HG02759 (cell line): ENCODE measurements around the gene SLC25A41.
"Not testable (repeated sequence)": the region's sequence is repeated elsewhere in the genome, so short reads cannot be mapped to it uniquely, and the experiment has no call there.

Experiments used
- ATAC-seq: cut with Tn5 transposase; IDR thresholded peaks from one replicate; pipeline ENCODE4 v1.9.1; 2021; ENCODE audit warnings: mild to moderate bottlenecking, moderate library complexity; ENCODE audit not compliant: unreplicated experiment

The SLC25A41 gene

DNA sequence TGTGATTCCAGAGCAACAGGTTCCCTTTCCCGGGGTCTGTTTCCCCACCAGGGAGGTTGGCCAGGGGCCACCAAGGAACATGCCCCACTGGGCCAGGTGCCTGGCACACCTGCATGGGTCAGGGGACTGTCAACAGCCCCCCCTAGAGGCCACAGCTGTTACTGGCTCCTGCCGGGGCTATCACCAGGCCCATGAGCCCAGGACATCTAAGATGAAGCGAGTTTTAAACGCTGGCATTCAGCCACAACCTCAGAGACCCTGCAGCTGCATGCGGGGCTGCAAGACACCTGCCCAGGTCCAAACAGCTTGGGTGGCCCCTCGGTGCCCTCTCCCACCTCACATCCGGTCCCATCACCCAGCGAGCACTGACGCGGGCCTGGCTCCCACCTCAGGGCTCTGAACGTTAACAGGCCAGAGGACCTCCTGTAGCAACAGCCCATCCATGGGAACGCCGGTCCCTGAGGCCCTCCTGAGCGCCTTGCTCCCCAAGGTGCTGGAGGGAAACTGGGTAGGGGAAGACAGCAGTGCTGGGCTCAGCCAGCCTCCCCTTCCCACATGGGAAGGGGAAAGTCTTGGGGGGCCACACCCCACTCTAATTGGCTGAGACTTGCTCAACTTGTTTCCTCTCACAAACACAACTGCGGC, 21.0 kb downstream of the SLC25A41 start:
- ATAC-seq, result no peak

DNA sequence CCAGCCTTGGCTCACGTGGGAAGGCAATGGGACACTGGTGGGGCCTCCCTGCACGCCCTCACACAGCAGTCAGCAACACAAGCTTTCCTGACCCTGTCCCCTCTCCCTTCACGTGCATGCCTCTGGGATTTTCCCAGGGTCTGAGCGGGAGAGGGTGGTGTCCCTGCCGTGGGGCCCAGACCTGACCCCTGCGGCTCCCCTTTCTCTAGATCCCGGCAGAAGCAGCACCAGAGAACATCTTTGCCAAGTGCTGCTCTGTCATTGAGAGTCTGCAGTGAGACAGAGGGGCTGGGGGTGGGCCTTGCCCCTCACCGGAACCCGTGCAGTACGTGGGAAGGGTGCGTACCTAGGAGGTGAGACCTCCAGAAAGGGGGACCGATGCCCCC, 21.5 kb downstream of the SLC25A41 start:
- ATAC-seq, result no peak

DNA sequence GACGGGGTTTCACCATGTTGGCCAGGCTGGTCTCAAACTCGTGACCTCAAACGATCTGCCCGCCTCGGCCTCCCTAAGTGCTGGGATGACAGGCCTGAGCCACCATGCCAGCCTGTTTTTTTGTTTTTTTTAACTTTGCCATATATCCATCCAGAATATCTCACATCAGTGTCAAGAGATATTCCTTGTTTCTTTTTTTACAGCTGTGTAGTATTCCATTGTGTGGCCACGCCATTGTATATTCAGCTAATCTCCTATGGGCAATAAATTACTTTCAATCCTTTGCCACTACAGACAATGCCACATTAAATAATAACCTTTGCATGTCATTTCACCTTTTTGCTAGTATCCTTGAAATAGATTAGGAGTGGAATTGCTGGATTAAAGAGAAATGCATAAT, 24.2 kb downstream of the SLC25A41 start:
- no peak for ATAC-seq

DNA sequence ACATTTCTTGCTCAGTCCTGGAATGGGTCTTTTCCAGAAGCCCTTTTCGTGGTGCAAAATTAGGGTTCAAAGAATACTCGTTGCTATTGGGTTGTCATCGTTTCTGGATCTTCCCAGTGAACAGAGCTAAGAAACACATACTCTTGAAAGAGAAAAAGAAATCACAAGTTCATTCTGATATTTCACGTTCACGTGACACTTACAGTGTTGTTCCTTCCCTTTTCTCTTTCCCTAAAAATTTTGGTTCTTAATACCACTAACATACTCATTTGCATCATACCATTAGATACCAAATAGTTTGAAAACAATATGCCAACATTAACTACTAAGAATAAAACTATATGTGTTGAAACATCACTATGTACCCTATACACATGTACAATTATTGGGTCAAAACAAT, 27.2 kb downstream of the SLC25A41 start:
- no peak for ATAC-seq

DNA sequence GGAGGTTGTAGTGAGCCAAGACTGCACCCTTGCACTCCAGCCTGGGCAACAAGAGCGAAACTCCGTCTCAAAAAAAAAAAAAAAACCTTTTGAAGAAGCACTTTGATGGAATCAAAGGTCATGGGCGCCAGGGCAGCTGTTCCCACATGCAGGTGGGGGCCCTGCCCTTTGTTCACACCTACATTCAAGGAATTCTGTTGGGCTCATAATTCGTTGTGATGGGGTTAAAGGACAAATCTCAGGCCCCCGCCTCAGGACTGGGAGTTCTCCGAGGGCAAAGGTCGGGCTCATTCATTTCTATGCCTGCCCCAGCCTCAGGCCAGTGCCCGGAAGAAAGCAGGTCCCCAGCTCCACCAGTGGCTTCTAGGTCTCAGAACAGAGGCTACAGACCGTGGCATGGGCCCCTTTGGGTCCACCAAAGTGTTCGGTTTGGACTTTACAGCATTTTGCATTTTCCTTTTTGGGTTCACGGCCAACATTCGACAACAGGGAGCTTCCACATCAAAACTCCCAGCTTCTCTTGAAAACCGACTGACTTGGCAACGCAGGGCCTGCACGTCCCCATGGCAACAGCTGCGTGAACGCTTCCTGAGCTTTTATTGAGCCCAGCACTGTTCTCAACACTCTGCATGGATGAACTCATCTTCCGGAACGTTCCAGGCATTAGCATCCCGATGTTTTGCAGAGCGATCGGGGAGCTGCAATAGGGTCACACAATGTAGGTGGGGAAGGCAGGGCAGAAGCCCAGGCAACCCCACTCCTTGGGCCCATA, 30.5 kb downstream of the SLC25A41 start:
- no peak for ATAC-seq

DNA sequence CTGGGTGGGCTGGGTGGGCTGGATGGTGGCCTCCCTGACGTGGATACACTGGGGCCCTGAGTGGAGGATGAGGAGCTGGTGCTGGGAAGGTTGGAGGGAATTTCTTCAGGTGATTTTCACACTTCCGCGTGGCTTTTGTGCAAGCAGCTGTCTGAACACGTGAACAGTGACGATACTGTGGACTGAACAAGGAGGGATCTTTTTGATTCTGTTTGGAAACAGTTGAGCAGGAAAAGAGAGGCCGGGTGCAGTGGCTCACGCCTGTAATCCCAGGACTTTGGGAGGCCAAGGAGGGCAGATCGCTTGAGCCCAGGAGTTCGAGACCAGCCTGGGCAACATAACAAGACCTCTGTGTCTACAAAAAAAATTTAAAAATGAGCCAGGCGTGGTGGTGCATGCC, 31.5 kb downstream of the SLC25A41 start:
- no peak for ATAC-seq

DNA sequence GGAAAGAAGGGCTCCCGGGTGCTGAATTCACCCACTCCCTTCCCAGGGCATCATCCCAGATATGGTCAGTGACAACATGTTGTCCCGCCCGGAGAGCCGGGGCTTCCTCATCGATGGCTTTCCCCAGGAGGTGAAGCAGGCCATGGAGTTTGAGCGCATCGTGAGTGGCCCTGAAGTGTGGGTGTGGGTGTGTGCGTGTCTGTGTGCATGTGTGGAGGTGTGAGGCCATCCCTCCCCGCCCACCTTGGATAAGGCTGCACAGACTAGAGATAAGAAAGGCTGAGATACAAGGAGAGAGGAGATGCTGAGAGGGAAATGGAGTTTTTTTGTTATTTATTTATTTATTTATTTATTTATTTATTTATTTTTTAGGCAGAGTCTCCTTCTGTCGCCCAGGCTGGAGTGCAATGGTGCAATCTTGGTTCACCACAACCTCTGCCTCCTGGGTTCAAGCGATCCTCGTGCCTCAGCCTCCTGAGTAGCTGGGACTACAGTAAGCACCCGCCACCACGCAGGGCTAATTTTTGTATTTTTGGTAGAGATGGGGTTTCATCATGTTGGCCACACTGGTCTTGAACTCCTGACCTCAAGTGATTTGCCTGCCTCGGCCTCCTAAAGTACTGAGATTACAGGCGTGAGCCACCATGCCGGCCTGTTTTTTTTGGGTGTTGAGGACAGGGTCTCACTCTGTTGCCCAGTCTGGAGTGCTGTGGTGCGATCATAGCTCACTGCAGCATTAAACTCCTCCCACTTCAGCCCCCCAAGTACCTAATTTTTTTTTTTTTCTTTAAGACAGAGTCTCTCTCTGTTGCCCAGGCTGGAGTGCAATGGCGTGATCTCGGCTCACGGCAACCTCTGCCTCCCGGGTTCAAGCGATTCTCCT, 33.3 kb downstream of the SLC25A41 start:
- not testable (repeated sequence) for ATAC-seq

DNA sequence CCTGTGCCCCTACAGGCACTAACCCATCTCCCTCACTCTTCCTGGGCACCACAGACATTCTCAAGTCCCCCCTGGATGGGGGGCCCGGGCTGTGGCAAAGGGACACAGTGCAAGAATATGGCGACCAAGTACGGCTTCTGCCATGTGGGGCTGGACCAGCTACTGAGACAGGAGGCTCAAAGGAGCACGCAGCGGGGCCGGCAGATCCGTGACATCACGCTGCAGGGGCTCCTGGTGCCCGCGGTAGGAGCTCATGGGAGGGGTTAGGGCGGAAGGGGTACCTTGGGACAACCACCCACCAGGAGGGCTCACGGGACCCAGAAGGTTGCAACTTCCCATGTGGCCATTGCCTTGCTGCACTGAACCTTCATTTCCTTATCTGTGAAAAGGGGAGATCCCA, 37.3 kb downstream of the SLC25A41 start:
- ATAC-seq, result no peak

DNA sequence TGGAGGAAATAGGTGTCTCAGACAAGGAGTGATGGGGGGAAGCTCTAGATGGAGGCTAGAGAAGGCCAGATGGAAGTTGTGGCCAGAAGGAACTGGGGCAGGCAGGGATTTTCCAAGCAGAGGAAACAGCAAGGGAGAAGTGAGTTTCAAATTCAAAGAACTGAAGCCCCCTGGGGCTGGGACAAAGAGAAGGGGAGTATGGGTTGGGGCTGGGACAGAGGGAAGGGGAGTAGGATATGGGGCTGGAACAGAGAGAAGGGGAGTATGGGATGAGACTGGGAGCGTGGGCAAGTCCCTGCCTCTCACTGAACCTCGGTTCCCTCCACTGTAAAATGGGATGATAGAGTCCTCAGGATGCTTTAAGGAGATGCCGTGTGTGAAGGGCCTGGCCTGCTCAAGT, 38.7 kb downstream of the SLC25A41 start:
- ATAC-seq, result no peak

DNA sequence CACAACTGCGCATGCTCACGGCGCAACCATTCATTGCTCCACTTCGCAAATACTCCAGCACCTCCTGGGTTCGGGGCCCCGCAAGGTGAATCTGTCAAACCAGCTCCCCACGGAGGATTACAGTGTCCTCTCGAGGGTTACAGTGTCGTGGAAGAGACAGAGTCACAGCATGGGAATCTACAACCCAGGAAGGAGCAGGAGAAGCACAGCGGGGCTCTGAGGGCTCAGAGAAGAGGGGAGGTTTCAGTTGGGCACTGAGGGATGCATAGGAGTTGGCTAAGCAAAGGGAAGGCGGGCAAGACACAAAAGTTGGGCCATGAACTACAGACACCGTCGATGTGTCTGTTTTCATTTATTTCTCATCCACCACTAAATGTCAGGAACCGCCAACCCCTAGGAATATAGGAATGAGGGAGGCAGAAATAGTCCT, 39.6 kb downstream of the SLC25A41 start:
- ATAC-seq, result no peak

DNA sequence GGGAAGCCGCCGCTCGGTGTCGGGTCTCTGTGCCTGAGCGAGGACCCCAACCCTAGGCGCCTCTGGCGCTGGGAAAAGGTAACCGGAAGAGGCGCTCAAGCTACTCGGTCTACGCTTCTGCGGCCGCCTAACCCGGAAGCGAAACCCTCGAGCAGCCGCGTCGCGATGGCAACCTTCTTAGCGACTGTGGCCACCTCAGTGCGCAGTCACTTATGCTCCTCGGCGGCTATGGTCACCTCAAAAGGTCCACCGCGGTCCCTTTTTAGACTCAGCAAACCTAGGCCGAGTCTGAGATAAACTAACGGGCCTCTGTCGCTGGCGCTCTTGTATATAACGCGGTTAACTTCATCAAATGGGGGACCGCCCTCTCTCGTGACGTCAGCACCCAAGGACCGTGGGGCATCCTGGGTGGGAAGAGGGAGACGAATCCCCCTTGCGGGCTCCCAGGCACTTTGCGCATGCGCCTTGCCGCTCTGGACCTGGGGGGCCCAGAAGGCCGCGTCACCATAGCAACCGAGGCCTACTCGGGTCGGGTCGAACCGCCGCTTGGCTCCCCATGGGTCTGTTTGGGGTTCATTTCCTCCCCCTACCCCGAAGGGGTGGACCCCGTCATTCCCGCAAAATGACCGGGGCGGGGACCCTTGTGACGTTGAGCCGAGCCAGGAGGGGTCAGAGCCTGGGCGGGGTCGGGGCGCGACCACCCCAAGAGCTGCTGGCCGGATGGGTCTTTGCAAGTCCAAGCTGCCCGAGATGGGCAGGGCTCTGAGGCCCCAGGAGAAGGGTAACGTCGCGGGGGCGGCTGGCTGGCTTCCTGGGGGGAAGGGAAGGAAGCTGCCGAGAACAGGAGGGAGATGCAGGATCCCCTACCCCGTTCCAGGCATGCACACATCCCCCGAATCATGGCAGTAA, 40.2 kb downstream of the SLC25A41 start, which contains the start of gene GTF2F1:
GTF2F1 (minus strand) TSS at position 91 of the 909 bp plus-strand sequence. CDS start 169 bp downstream, outside the sequence.
- peak; percentile 83 for ATAC-seq

DNA sequence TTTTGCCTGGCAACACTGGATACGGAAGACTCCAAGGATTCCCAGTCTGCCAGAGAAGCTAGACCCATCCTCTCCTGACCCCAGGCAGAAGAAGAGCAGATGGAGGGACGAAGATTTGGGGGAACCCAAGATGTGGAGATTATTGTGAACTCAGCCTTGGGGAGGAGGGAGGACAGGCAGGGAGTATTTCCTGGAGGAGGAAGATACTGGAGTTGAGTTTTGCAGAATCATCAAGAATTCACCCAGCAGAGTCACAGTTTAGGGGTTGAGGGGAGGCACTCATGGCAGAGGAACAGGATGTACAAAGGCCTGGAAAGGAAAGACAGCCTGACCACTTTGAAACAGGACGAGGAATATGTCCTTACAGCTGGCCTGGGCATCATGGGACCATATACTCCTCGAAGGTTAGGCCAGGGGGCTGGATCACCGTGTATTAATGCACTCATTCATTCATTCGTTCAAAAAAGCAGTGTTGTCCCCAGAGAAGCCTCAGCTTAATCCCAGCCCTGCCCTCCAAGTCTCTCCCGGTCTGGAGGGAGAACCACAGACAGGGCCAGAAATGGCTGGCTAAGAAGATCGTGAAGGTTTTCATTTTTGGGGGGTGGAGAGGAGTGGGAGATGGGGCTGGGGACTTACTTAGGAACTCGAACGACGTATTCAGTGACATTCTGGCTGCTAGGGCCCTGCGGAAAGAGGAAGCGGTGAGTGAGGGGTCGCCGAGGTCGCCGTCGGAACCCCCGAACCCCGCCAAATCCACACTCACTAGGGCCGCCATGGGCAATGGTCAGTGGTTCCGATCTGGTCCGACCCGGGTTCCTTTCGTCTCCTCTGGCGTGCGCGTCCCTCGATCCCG, 41.1 kb downstream of the SLC25A41 start:
- ATAC-seq, result no peak

DNA sequence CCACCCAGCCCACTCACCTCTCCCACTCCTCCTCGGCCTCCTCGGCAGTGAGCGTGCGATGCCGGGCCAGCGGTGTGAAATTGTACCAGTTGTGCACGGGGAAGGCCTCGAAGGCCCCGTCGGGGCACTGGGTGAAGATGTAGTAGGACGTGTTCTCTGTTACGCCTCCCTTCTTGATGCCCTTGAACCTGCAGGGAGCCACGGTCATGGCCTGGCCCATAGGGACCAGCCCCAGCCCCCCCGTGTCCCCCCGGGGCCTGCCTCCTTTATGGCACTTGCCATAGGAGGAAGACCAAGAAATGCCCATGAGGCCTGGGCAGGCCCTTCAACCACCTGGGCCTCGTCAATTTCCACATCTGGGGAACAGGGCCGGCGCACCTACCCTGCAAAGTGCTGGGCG, 46.2 kb downstream of the SLC25A41 start:
- ATAC-seq, result no peak

DNA sequence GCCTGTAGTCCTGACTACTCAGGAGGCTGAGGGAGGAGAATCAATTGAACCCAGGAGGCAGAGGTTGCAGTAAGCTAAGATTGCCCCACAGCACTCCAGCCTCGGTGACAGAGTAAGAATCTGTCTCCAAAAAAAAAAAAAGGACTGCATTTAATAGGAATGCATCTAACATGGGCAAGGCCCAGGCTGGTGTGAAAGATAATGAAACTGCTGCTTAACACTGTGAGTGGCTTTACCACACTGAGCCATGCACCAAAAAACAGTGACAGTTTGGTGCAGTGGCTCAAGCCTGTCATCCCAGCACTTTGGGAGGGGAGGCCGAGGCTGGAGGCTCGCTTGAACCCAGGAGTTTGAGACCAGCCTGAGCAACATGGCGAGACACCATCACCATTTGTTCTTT, 49.2 kb downstream of the SLC25A41 start:
- no peak for ATAC-seq

DNA sequence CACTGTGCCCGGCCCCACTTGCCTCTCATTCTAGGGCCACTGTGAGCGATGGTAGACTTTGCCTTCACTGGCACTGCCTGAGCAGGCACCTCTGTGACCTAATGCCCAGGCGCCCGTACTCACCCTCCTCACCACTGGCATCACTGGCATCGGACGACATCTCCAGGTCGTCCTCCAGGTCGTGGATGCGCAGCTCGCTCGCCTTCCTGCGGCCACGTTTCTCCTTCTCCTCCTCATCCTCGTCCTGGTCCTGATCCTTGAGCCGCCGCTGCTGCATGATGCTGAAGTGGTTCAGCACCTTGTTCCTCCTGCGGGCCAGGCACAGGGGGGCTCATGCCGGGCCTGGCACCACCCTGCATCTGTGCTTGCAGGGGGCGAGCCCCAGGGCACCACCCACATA, 50.4 kb downstream of the SLC25A41 start:
- no peak for ATAC-seq

DNA sequence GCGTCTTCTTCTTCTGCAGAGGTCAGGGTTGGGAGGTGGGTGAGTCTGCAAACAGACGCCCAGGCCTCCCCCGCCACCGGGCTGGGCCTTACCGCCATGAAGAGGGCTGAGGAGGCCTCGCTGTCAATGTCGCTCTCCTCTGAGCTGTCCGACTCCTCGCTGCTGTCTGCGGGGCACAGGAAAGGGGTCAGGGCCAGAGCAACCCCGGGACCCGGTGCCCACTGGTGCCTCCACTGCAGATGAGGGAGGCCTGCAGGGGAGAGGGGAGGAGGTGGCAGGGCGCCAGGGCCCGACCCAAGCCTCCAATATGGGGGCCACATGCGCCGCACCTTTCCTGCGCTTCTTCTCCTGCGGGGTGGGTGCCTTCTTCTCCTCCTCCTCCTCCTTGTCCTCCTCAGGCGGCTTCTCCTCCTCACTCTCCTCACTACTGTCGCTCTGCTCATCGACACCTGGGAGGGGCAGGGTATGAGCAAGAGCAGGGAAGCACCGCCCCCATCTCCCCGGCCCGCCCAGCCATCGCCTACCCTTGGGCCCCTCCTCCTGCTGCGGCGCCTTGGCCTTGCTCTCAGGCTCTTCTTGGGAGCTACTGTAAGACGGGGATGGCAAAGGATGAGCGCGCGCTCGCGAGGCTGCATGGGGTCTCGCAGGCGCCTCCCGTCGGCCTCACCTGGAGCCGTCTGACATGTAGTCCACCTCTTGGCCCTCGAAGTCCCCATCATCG, 52.4 kb downstream of the SLC25A41 start:
- ATAC-seq, result no peak

DNA sequence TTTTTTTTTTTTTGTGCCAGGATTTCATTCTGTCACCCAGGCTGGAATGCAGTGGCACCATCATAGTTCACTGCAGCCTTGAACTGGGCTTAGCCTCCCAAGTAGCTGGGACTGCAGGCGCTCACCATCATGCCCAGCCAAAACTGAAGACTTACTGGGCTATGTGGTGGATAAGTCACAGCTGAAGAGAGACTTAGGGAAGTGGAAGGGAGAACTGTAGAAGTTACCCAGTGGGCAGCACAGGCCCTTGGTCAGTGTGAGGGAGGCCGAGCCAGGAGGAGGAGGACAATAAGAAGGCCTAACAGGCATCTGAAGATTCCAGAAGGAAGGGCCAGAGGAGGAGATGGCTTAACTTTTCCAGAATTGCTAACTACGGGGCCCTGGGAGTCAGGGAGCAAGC, 53.8 kb downstream of the SLC25A41 start:
- no peak for ATAC-seq

DNA sequence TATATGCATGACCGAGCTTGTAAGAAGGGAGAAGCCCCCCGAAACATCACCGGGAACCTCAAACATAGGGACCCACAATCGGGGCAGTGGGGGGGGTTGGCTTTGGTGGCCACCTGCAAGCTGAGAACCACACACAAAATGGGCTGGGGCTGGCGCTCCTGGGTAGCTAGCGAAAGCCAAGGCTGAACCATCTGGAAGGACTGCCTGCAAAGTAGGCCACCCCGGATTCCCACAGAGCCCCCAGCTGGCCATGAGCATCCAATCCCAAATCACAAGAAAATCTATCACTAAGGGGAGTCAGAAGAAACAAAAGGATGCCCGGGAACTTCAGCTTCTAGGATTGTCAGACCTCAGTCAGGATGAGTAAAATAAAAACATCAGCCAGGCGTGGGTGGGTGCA, 55.1 kb downstream of the SLC25A41 start:
- no peak for ATAC-seq

DNA sequence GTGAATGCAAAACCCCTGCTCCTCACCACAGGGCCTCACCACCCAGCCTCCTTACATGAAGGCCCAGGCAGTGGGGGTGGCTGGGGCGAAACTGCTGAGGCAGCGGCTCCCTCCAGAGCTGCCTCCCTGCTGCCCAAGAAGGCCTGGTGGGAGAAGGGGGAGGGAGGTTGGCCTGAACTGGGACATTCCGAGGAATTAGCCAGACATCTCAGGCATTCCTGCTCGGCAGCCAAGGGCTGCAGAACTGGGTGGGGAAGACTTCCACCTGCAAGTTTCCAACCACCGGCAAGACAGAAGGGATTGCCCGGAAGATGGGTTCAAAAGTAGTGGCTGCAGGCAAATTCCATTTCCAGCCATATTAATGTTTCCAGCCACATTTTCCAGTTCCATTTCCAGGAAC, 55.5 kb downstream of the SLC25A41 start:
- no peak for ATAC-seq
